Keratinocyte (primary cell): Measurements from ENCODE around the gene DOCK1. TPM values are rescaled to one million over a fixed set of nuclear protein-coding genes. Genes with fewer than 3 reads are reported as not detected.

Source experiments
- DNase-seq: peaks from one replicate; pipeline ENCODE4 v3.0.0-alpha.2; 2011; ENCODE audit warnings: low read depth, missing footprints, low spot score
- FAIRE-seq: peaks from 2 replicates; lab custom pipeline; 2011; peaks lifted over from hg19 to GRCh38; lab: Jason Lieb, UNC
- H2AFZ ChIP-seq: 2 replicates; pipeline ENCODE4 v1.6.0; 2012; ENCODE audit warnings: low read length, control low read depth, inconsistent platforms; ENCODE audit not compliant: control insufficient read depth
- H3K27ac ChIP-seq: 2 replicates; pipeline ENCODE4 v1.5.1; 2011; ENCODE audit warnings: low read length; ENCODE audit not compliant: control insufficient read depth, insufficient read depth
- H3K27me3 ChIP-seq: 3 replicates; pipeline ENCODE4 v1.6.0; 2011; ENCODE audit warnings: low read length; ENCODE audit not compliant: control insufficient read depth, insufficient read depth; ENCODE audit errors: extremely low read depth
- H3K36me3 ChIP-seq, 2 experiments: 2 replicates in 1 of 2; 3 replicates in 1 of 2; pipeline ENCODE4 v1.5.1; 2011; ENCODE audit warnings: low read length in 2 of 2, mild to moderate bottlenecking in 1 of 2; ENCODE audit not compliant: control insufficient read depth in 2 of 2, insufficient read depth in 2 of 2; ENCODE audit errors: extremely low read depth in 1 of 2
- H3K4me1 ChIP-seq: 3 replicates; pipeline ENCODE4 v1.5.1; 2011; ENCODE audit warnings: low read length; ENCODE audit not compliant: control insufficient read depth, insufficient read depth; ENCODE audit errors: extremely low read depth
- H3K4me2 ChIP-seq: 3 replicates; pipeline ENCODE4 v1.6.0; 2011; ENCODE audit warnings: low read depth, low read length; ENCODE audit not compliant: control insufficient read depth, insufficient read depth; ENCODE audit errors: extremely low read depth
- H3K4me3 ChIP-seq, 3 experiments: fragments of 200-600 bp in 1 of 3; sonication (generic) in 1 of 3; 2 replicates in 2 of 3; 3 replicates in 1 of 3; pipeline ENCODE4 v1.5.1; 2011 to 2016; ENCODE audit warnings: low read length in 3 of 3, mild to moderate bottlenecking in 3 of 3, control low read depth in 2 of 3, inconsistent platforms in 1 of 3, low read depth in 1 of 3, mixed read lengths in 1 of 3, mixed run types in 1 of 3, moderate library complexity in 1 of 3; ENCODE audit not compliant: control insufficient read depth in 2 of 3, insufficient read depth in 2 of 3; ENCODE audit errors: extremely low read depth in 1 of 3
- H3K79me2 ChIP-seq: 2 replicates; pipeline ENCODE4 v1.6.0; 2012; ENCODE audit warnings: low read length; ENCODE audit not compliant: control insufficient read depth, insufficient read depth
- H3K9ac ChIP-seq: 3 replicates; pipeline ENCODE4 v1.6.0; 2011; ENCODE audit warnings: low read length; ENCODE audit not compliant: control insufficient read depth, insufficient read depth; ENCODE audit errors: extremely low read depth
- H3K9me1 ChIP-seq: 3 replicates; pipeline ENCODE4 v1.6.0; 2011; ENCODE audit warnings: low read length; ENCODE audit not compliant: control insufficient read depth, insufficient read depth; ENCODE audit errors: extremely low read depth
- H3K9me3 ChIP-seq: 2 replicates; pipeline ENCODE4 v1.5.1; 2012; ENCODE audit warnings: low read depth, low read length; ENCODE audit not compliant: control insufficient read depth
- H4K20me1 ChIP-seq: 3 replicates; pipeline ENCODE4 v1.6.0; 2011; ENCODE audit warnings: low read length; ENCODE audit not compliant: control insufficient read depth, insufficient read depth; ENCODE audit errors: extremely low read depth
- CTCF ChIP-seq, 3 experiments: IDR thresholded peaks in 1 of 3; conservative IDR thresholded peaks in 1 of 3; optimal IDR thresholded peaks in 1 of 3; 2 replicates in 2 of 3; 3 replicates in 1 of 3; pipeline versions ENCODE3 to v1.5.1; 2011; ENCODE audit warnings: low read length in 3 of 3, mild to moderate bottlenecking in 3 of 3, moderate library complexity in 2 of 3, control low read depth in 1 of 3, inconsistent platforms in 1 of 3; ENCODE audit not compliant: insufficient read depth in 2 of 3; ENCODE audit errors: extremely low read depth in 1 of 3
- EZH2 ChIP-seq: IDR thresholded peaks from one replicate; pipeline ENCODE4 v1.6.1; 2012; ENCODE audit warnings: inconsistent platforms, mild to moderate bottlenecking, low read length, moderate library complexity
- dilution Hi-C: fragments of 300-500 bp; cut with MboI; formaldehyde crosslinking; loops from one replicate; pipeline ENCODE4 v1.7.0; 2020; ENCODE audit warnings: low sequenced_read_pairs; ENCODE audit not compliant: extremely low pct_ligation_motif_present
- polyA plus RNA-seq, 5 experiments: library from polyadenylated mRNA; depleted of rRNA in 3 of 5; stranded (reverse) in 3 of 5; stranded (forward) in 1 of 5; unstranded in 1 of 5; fragments of >200 nt; gene quantifications; 1 replicate in 1 of 5; 2 replicates in 3 of 5; 3 replicates in 1 of 5; pipeline versions ENCODE4 v1.2.1 to v1.2.3, GENCODE V29; 2011 to 2012; ENCODE audit warnings: missing spikeins in 2 of 5, low read depth in 1 of 5, low replicate concordance in 1 of 5

DOCK1 gene
- polyA plus RNA-seq, 1 donor (not counting 4 experiments of a cell fraction or from before 2014, with no cell fraction given): 15.7 TPM

GRCh38 chr10:126939706-126940105 lies 34.5 kb downstream of the DOCK1 start:
- dilution Hi-C loops: no loop called here
- no peaks in the 10 kb centered on the region for H3K9me1 ChIP-seq
- no peak for DNase-seq
- TF ChIP-seq EZH2: no peak
- TF ChIP-seq CTCF (optimal IDR thresholded peaks at IDR 0.05 in 1 of 3, IDR thresholded peaks at IDR 0.05 in 1 of 3, conservative IDR thresholded peaks at IDR 0.05 in 1 of 3; ENCODE audit: extremely low read depth in 1 of 3, insufficient read depth in 2 of 3, low read length in 3 of 3): no peak
- no peak overlapping the region for H3K27ac ChIP-seq
- no peak overlapping the region for H2AFZ ChIP-seq
- H3K4me1 ChIP-seq: peaks cover 9% of the 10 kb centered on the region
- H3K79me2 ChIP-seq: peaks cover 81% of the 10 kb centered on the region
- no peaks in the 10 kb centered on the region for H3K9me3 ChIP-seq
- no peak overlapping the region for H3K4me2 ChIP-seq
- H3K36me3 ChIP-seq: peaks cover 0 to 6% of the 10 kb centered on the region in 2 experiments
- H3K27me3 ChIP-seq: no peaks in the 10 kb centered on the region
- peaks cover 5% of the 10 kb centered on the region for H4K20me1 ChIP-seq
- no peak overlapping the region for H3K4me3 ChIP-seq
- no peak overlapping the region for H3K9ac ChIP-seq
- no peak for FAIRE-seq

GRCh38 chr10:126940670-126941310 lies 35.6 kb downstream of the DOCK1 start:
- TF ChIP-seq EZH2: no peak
- TF ChIP-seq CTCF (optimal IDR thresholded peaks at IDR 0.05 in 1 of 3, IDR thresholded peaks at IDR 0.05 in 1 of 3, conservative IDR thresholded peaks at IDR 0.05 in 1 of 3; ENCODE audit: extremely low read depth in 1 of 3, insufficient read depth in 2 of 3, low read length in 3 of 3): no peak
- H3K27me3 ChIP-seq: no peaks in the 10 kb centered on the region
- peaks cover 1% of the 10 kb centered on the region for H4K20me1 ChIP-seq
- dilution Hi-C loops: no loop called here
- no peak for DNase-seq
- no peak overlapping the region for H2AFZ ChIP-seq
- H3K9me3 ChIP-seq: no peaks in the 10 kb centered on the region
- no peak for FAIRE-seq
- peaks cover 92% of the 10 kb centered on the region for H3K79me2 ChIP-seq
- peaks cover under 1% of the 10 kb centered on the region for H3K4me1 ChIP-seq
- no peak overlapping the region for H3K27ac ChIP-seq
- peaks cover 0 to 6% of the 10 kb centered on the region in 2 experiments for H3K36me3 ChIP-seq
- no peaks in the 10 kb centered on the region for H3K9me1 ChIP-seq
- no peak overlapping the region for H3K4me2 ChIP-seq
- no peak overlapping the region for H3K9ac ChIP-seq
- H3K4me3 ChIP-seq: no peak overlapping the region
